Limb (tissue), 2 donors: ENCODE measurements around the gene NXT1.

Source experiments
- DNase-seq, 2 donors: peaks; one replicate each; pipeline ENCODE4 v3.0.0-alpha.2; 2016; ENCODE audit errors: extremely low spot score in 2 of 2

Gene NXT1

GRCh38 chr20:23390091-23390774 is 39.6 kb downstream of the NXT1 start:
- DNase-seq: no peak

- no peak for DNase-seq
These were observed 41.2 kb downstream of the NXT1 start for GRCh38 chr20:23391707-23392310.

GRCh38 chr20:23393996-23394775 is 43.6 kb downstream of the NXT1 start:
- no peak for DNase-seq

- DNase-seq: no peak
These were observed 46.5 kb downstream of the NXT1 start for GRCh38 chr20:23396950-23397627.

- no peak for DNase-seq
These were observed 47.4 kb downstream of the NXT1 start for GRCh38 chr20:23397961-23398360.

GRCh38 chr20:23399568-23400241 is 49.1 kb downstream of the NXT1 start:
- no peak for DNase-seq

- no peak for DNase-seq
These were observed 50.5 kb downstream of the NXT1 start for GRCh38 chr20:23401051-23401450.

GRCh38 chr20:23403751-23404150 is 53.2 kb downstream of the NXT1 start:
- DNase-seq: no peak

- DNase-seq: no peak
These were observed 53.6 kb downstream of the NXT1 start for GRCh38 chr20:23404196-23404595.
